ENCODE data around the gene TLE1.

The TLE1 gene

DNA sequence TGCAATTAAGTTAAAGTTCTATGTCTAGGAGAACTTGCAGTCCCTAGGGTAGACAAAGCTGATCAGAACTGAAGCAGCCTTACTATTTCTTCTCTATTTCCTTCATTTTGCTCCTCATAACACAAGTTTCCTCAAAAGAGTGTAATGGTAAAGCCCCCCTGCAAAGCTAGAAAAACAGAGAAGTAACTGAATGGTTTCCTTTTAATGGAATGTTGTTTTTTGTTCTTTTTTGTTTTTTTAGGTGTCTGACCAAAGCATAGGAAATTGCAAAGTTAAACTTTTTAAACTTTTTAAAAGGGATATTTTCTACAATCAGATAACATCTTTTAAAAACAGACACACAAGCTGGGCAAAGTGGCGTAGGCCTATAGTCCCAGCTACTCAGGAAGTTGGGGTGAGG is 145.7 kb downstream of the TLE1 start:
- no peak for DNase-seq (ENCODE audit: low spot score)

- DNase-seq (ENCODE audit: low spot score), result no peak
Observed at GRCh38 chr9:81542118-81542889, 147.0 kb downstream of the TLE1 start.

DNA sequence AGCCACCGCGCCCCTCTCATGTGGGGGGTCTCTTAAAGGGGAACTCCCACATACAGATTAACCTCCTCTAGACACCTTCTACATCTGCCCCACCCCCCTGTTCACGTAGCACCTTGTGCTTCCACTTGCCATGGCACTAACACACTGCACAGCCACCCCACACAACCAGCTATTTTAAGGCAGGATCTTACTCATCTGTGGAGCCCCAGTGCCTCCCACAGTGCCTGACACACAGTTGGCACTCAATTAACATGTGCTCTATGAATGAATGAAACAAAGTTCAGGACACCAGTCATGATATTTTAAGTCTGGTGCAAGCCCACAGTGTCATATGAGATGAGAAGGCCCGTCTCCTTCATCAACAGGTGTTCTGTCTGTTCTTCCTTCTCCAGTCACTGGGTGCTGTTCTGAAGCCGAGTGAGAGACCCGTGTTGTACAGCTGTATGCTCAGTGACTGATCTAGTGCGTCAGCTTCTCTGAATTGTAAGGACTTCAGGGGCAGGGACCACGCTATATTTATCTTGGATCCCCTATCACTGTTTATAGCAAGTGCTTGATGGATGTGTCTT is 149.1 kb downstream of the TLE1 start:
- DNase-seq (ENCODE audit: low spot score), result no peak

GRCh38 chr9:81539317-81539716 is 150.0 kb downstream of the TLE1 start:
- DNase-seq (ENCODE audit: low spot score), result no peak

DNA sequence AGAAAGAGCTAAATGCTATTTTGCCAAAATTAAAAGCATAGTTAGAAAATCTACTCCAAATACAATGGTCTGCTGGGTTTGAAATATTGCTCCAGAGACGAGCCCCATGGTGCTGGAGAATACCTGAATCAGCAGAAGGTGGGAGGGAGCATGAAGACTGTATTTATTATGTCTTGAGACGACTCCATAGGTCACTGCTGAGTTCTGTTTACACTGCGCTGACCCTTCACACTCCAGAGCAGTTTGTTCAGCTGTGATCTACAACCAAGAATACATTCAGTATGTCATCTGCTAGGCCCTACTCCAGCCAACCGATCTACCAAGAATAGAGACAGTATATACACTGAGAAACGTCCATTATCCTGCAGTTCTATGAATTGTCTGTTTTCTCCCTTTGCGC is 150.5 kb downstream of the TLE1 start:
- no peak for DNase-seq (ENCODE audit: low spot score)

DNA sequence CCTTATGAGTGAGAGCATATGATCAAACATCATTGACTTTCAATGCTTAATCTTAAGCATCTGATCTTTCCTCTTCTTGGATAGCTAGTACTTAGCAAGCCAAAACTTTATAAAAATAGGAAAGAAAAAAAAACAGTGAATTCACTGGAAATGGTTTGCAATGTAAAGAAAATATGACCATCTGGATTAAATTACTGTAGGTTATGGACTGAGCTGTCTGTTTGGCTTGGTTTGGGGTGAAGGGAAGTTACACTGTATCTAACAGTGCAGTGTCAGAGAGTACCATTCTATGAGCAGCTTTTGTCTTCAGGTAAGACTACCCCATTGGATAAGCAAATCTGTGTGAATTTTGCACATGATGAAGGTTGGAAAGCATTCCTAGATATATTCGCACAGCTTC is 151.4 kb downstream of the TLE1 start:
- no peak for DNase-seq (ENCODE audit: low spot score)

DNA sequence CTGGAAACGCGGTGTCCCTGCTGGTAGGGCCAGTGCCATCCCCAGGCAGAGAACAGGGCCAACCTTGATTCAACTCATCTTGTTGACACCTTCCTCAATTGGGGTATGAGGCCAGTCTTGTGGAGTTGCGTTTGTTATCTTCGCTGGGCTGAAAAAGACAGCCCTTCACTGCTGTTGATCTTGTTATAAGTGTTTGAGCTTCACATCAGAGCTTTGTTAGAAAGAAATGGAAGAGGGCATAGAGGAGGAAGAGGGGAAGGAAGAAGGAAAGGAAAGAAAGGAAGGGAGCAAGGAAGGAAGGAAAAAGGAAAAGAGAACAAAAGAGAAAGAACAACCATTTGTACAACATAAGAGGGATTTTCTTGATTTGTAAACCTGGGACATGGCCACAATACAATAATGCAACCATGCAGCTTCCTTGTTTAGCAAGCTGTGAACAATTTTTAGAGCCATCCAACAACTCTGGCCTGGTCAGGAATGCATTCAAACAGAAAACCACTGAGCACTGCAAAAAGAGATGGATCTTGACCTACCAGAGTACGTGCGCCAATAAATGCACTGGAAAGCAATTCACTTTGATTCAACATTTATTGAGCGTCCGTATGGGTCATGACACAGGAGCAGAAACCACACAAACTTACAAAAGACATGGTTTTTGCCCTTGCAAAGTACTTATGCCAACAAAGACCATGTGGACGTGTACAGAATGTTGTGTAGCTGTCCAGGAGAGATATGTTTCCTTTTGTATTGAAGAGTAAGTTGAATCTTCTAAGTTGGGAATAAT is 152.9 kb downstream of the TLE1 start:
- DNase-seq (ENCODE audit: low spot score), result no peak

GRCh38 chr9:81535542-81536241 is 153.7 kb downstream of the TLE1 start:
- no peak for DNase-seq (ENCODE audit: low spot score)

DNA sequence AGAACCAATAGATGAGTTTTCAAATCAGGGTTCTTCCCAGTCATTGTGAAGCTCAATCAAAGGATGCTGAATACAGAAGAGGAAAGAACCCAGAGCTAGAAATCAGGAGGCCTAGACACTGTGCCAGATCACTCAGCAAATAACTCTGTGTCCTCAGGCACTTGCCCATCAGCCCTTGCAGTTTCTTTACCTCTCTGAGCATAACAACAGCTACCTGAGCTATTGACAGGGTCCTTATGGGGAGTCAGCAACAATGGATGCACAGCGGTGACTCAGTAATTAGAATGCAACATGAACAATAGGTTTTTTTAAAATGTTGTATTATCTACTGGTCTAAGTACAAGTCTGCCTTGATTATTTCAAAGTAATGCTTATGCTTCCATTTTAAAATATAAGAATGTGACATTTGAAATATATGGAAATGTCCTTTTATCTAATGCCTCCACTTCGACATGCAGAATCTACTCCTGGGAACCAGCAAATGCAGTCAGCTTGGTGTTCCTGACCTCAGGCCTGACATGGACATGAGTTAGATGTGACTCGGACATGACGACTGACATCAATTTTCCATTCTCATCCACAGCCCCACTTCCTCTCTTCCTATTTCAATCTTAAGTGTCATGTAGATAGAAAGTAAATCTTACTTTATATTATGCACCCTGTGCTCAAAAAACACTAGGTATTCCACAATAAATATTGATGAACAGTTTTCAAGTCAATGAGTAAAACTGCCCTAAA is 155.0 kb downstream of the TLE1 start:
- no peak for DNase-seq (ENCODE audit: low spot score)
